Left cardiac atrium (tissue), 4 donors: Measurements from ENCODE around the gene HADHA. TPM values are rescaled to one million over a fixed set of nuclear protein-coding genes. Genes with fewer than 3 reads are reported as not detected.

Experiments
- ATAC-seq, 2 donors: fragments of 200-7000 bp; cut with Tn5 transposase; one replicate each; pipeline ENCODE4 v1.9.1; 2020; ENCODE audit warnings: mild to moderate bottlenecking in 2 of 2, moderate library complexity in 2 of 2
- DNase-seq: peaks from one replicate; pipeline ENCODE4 v3.0.0-alpha.2; 2020
- intact Hi-C, 2 donors: fragments of 100-400 bp; cut with DNase I; formaldehyde crosslinking; loops; one replicate each; pipeline versions ENCODE4 v1.14.1 to v1.15.1; 2022 to 2023
- total RNA-seq, 2 donors: library from RNA; stranded (reverse); fragmentation: NEBNext Ultra II Directional; extraction: Animal tissue kit (Norgen Biotek cat#: 25700); gene quantifications; one replicate each; pipeline ENCODE4 v1.2.1, GENCODE V29; 2021
- donor health status: DM: no; HTN: yes; CAD: no.
- donor health status: DM: no; HTN: yes; CAD: no; lungs with severe emphysema.
- donor health status: DM: yes; HTN: yes; CAD: no.
- donor health status: Dilated cardiomyopathy.

HADHA gene
- total RNA-seq, 2 donors from 2014 or later: 330 to 349 TPM

GRCh38 chr2:26197516-26197915 is 46.9 kb downstream of the HADHA start:
- ATAC-seq: no peak
- intact Hi-C loops: no loop called here
- DNase-seq: no peak

DNA sequence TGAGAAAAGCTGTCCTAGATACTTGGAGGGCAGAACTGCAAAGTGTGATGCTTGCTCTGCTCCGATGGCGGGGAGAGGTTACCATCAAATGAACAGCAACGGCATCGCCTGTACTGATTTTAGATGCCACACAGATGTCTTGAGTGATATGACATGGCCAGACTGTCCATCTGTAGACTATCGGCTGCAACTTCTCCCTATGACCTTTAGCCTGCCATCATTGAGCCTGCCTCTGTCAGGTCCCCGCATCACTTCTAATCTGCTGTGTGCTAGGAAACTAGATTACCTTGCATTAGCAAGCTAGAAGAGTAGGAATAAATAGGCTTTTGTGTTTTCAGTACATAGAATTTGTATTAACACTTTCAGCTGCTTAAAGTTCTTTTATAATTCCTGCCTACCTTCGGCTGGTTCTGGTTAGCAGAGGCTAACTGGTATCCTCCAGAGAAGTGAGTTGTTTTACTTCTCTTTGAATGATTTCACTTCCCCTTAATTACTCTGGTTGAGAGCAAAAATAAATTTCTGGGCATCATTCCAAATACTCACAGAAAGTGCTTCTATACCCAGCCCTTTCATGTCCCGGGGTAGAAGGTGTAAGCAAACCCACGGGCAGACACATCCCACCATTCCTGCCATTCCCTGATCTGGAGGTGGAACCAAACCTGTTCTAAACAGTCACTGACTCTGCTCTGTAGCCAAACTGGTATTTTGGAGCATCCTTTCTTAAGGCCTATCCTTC is 47.6 kb downstream of the HADHA start:
- DNase-seq: no peak
- intact Hi-C loops: no loop called here
- peak in 1 of 2 donors; percentile 32 for ATAC-seq

DNA sequence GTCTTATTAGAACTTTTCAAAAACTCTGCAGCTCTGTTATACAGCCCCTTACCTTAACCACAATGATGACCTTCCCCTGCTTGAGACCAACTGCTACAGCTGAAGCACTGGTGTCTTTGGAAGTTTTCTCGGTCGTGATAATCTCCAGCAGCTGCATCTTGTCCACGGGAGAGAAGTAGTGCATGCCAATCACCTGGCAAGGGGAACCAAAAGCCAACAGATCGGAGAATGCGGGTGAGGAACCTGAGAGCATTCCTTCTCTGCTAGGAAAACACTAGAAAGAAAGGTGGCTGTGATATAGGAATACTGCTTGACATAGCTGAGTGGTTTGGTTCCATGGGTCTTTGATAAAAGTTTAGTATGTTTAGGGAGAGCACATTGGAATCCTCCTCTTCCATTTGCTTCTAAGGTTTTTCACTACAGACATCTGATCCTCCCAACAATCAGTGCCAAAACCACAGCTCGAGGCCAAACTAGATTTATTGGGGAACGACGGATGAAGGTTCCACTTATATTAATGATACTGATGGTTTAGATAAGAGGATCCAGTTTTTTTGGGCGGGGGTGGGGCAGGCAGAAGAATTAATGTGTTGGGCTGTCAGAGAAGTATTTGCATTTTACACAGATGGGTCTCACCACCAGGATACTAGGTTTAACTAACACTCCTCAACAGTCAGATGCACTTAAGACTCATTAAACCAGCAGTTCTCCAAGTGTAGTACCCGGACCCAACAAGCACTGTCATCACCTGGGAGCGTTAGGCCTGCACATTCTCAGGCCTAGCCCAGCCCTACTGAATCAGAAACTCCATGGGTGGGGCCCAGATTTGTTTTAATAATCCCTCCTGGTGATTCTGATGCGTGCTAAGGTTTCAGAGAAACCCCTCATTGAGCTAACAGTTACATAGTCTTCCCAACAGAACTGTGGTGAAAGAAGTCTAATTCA is 49.1 kb downstream of the HADHA start:
- no peak for DNase-seq
- no peak for ATAC-seq
- intact Hi-C loops: no loop called here

DNA sequence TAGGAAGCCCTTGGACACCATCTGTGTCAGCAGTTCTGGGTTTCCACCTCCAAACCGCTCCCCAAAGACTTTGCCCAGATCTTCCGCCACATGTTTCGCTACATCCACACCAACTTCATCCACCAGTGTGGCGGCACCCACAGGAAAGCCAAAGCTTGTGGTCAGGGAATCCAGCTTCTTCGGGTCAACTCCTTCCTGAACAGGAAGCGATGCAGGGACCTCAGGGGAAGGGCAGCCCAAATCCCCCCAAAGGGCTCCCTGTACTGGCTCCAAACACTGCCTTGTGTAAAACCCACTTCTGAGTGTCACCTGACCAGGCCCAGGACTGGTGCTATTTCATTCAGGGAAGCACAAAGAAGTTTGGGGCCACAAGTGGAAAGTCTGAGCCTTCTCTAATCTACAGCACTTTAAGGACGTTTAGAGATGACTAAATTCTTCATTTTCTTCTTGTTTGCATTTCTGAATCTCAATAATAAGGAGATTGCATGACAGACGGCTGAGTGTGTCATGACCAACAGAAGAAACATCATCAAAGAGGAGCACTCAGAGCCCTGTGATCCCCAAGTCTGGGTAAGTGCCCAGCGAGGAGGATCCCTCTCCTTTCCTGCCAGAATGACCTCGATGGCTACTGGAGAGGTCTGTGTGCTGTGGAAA is 50.7 kb downstream of the HADHA start:
- intact Hi-C loops: no loop called here
- ATAC-seq: no peak
- no peak for DNase-seq

DNA sequence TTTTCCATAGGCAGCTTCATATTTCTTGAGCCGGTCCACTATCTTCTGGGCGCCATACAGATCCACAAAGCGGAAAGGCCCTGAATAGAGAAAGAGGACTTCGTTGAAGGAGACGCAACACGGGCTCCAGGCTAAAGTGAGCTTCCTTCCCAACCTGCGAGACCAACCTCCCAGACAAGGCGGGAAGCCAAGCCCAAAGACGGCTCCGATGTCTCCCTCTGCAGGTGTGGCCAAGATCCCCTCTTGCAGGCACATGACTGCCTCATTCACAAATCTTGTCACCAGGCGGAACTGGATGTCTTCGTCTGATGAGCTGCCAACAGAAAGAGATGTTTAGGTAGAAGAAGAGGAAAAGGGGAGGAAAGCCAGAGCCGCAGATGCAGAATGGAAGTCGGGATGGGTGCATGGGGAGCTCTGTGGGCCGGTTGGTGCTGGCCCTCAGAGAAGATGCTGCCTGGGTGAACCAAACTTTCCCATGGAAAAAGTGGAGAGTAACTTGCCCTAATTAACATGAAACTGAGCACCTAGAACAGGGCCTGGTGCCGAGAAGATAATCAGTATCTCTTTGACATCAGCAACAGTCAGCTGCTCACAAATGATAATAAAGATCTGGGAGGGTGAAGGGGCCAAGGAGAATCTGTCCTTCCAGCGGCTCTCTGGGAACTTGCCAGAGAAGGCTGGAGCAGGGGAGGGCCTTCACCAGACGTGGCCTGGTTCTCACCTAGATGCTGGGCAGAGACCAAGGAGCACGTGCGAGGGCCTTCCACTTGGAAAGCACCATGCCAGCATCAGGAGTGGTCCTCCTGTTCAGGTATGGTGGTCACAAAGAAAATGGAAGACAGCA is 52.9 kb downstream of the HADHA start:
- ATAC-seq: no peak

DNA sequence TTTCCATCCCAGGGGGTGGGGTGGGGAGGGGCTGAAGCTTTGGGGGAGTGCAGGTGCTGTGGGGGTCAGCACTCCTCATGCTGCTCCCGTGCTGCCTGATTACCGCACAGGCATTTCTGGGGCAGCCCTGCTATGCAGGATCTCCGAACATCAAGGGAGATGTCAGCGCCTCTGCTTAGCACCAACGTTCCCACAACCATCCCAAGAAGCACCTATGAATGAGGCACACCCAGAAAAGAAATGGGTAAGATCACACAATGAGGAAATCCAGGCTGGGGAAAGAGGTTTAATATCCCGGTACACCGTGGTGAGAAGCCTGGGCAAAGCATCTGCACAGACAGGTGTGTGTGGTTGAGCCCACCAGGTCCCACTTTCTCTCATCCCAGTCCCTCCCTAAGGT is 54.1 kb downstream of the HADHA start:
- ATAC-seq: no peak
- DNase-seq: no peak
- intact Hi-C loops: no loop called here

More for the DNA sequence above, 52.9 kb downstream of the HADHA start:
- intact Hi-C loops: no loop called here
- DNase-seq: no peak

DNA sequence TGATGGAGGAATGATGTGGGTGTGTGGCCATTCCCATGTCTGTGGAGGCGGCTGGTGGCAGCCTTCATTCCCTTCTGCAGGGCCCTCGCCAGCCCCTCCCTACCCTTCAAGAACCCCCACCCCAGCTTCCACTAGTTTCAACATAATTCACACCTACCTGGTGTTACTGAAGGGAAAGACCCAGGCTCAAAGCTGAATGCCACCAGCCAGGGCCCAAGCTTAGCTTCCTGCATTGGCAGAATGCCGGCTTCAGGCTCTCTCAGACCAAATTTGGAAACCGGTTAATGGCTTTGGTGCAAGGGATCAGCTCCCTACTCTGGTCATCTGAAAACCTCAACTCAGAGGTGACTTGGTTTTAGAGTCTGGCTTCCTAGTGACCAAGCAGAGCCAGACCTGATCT is 54.7 kb downstream of the HADHA start:
- DNase-seq (no peak), ATAC-seq (no peak)
- intact Hi-C loops: no loop called here

DNA sequence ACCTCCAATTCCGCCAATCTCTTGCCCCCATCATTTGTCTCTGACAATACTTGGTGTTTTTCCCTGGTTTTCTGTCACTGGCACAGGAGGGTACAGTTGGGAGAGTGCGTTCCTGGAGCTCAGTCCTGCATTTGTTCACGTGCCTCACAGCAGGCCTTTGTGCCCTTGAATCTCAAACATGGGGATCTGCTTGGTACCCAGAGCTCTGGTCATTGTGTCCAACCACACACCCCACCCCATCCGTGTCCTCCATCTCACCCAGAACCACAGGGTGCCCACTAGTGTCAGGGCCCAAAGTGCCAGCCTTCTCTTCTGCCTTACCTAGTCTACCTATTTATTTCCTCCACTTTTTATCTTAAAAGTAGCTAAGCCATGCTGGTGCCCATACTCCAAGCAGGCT is 55.3 kb downstream of the HADHA start:
- intact Hi-C loops: no loop called here
- DNase-seq (no peak), ATAC-seq (no peak)

- intact Hi-C loops: no loop called here
- ATAC-seq: no peak
- no peak for DNase-seq
Observed at GRCh38 chr2:26187537-26188104, 56.8 kb downstream of the HADHA start.

GRCh38 chr2:26187114-26187513 is 57.3 kb downstream of the HADHA start:
- intact Hi-C loops: no loop called here
- ATAC-seq: no peak
- DNase-seq: no peak

GRCh38 chr2:26185954-26186770 is 58.3 kb downstream of the HADHA start:
- DNase-seq: no peak
- ATAC-seq: no peak
- intact Hi-C loops: no loop called here

- no peak for ATAC-seq
- no peak for DNase-seq
- intact Hi-C loops: no loop called here
Observed at GRCh38 chr2:26185304-26185928, 59.0 kb downstream of the HADHA start.

DNA sequence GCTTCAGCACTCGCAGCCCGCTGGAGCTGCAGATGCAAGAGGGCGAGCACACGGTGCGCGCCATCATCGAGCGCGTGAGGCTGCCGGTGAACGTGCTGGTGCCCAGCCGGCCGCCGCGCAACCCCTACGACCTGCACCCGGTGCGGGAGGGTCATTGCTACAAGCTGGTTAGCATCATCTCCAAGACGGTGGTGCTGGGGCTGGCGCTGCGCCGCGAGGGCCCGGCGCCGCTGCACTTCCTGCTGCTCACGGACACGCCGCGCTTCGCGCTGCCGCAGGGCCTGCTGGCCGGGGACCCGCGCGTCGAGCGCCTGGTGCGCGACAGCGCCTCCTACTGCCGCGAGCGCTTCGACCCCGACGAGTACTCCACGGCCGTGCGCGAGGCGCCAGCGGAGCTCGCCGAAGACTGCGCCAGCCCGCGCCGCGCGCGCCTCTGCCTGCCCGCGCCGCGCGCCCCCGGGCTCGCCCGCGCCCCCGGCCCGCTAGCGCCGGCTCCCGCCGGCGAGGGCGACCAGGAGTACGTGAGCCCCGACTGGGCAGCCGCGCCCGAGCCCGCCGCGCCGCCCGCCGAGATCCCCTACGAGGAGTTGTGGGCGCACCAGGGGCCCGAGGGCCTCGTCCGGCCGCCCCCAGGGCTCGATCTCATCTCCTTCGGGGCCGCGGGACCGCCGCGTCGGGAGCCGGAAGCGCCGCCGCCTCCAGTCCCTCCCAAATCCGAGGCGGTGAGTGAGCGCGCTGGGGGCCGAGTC is 59.7 kb downstream of the HADHA start:
- ATAC-seq (peak; percentile 87 to 93), DNase-seq (peak; percentile 91)
- intact Hi-C loops: no loop called here

DNA sequence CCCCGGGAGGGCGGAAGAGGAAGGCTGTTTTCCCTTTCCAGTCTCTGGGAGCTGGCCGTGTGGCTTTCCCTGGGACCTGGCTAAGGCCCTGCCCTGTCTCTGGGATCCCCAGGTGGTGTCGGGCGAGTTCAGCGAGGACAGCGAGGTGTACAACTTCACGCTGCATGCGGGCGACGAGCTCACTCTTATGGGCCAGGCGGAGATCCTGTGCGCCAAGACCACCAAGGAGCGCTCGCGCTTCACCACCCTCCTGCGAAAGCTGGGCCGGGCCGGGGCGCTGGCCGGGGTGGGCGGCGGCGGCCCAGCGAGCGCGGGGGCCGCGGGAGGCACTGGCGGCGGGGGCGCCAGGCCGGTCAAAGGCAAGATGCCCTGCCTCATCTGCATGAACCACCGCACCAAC is 60.3 kb downstream of the HADHA start:
- intact Hi-C loops: no loop called here
- ATAC-seq (peak in 1 of 2 donors; percentile 1), DNase-seq (no peak)

GRCh38 chr2:26182887-26183630 is 61.4 kb downstream of the HADHA start:
- ATAC-seq: no peak
- intact Hi-C loops: no loop called here
- no peak for DNase-seq

GRCh38 chr2:26182441-26182840 is 62.0 kb downstream of the HADHA start:
- ATAC-seq: no peak
- intact Hi-C loops: no loop called here

More at GRCh38 chr2:26182441-26182840, 62.0 kb downstream of the HADHA start:
- no peak for DNase-seq
